Stimulated activated effector memory CD8-positive, alpha-beta T cell treated with anti-CD3 and anti-CD28 coated beads, Interleukin-12 subunit alpha, Interleukin-12 subunit beta, amount 100 ng/mL, for 72 hours (primary cell): Measurements from ENCODE around the gene SMIM5.

ENCODE experiments used
- ATAC-seq: fragments of 150-1000 bp; cut with Tn5 transposase; 2 replicates; pipeline ENCODE4 v1.10.0; 2021
- DNase-seq, 2 donors: peaks; one replicate each; pipeline ENCODE4 v3.0.0; 2021 to 2022; ENCODE audit warnings: low spot score in 2 of 2
- H3K27ac Mint-ChIP-seq: one replicate; pipeline ENCODE4 v1.8.0; 2022; ENCODE audit warnings: mild to moderate bottlenecking, mixed read lengths
- H3K36me3 Mint-ChIP-seq: one replicate; pipeline ENCODE4 v1.8.0; 2022; ENCODE audit warnings: mild to moderate bottlenecking, mixed read lengths
- H3K4me1 Mint-ChIP-seq: one replicate; pipeline ENCODE4 v1.8.0; 2022; ENCODE audit warnings: mixed read lengths
- H3K4me3 Mint-ChIP-seq: one replicate; pipeline ENCODE4 v1.8.0; 2022; ENCODE audit warnings: mild to moderate bottlenecking, mixed read lengths
- H3K9me3 Mint-ChIP-seq: one replicate; pipeline ENCODE4 v1.8.0; 2022; ENCODE audit warnings: mixed read lengths

The SMIM5 gene

GRCh38 chr17:75595284-75595919, 37.8 kb upstream of the SMIM5 start:
- no peak overlapping the region for H3K27ac Mint-ChIP-seq
- H3K9me3 Mint-ChIP-seq: no peaks in the 10 kb centered on the region

GRCh38 chr17:75595920-75596313, 37.3 kb upstream of the SMIM5 start:
- DNase-seq (no peak), ATAC-seq (no peak)
- H3K27ac Mint-ChIP-seq: no peak overlapping the region
- H3K4me3 Mint-ChIP-seq: no peak overlapping the region
- H3K4me1 Mint-ChIP-seq: peaks cover 5% of the 10 kb centered on the region
- no peaks in the 10 kb centered on the region for H3K36me3 Mint-ChIP-seq
- H3K9me3 Mint-ChIP-seq: no peaks in the 10 kb centered on the region

More at GRCh38 chr17:75595284-75595919, 37.8 kb upstream of the SMIM5 start:
- Mint-ChIP-seq H3K36me3 (no peaks in the 10 kb centered on the region), H3K4me3 (no peak overlapping the region), H3K4me1 (peaks cover 8% of the 10 kb centered on the region)
- ATAC-seq (no peak), DNase-seq (no peak)

- ATAC-seq (no peak), DNase-seq (no peak)
- Mint-ChIP-seq H3K4me1 (peaks cover 5% of the 10 kb centered on the region), H3K36me3 (no peaks in the 10 kb centered on the region), H3K9me3 (no peaks in the 10 kb centered on the region), H3K27ac (no peak overlapping the region), H3K4me3 (no peak overlapping the region)
These were observed 36.7 kb upstream of the SMIM5 start for GRCh38 chr17:75596320-75597087.

GRCh38 chr17:75601057-75601987, 31.9 kb upstream of the SMIM5 start:
- DNase-seq: peak; percentile 58 to 86
- Mint-ChIP-seq H3K4me1 (peaks cover 6% of the 10 kb centered on the region), H3K36me3 (no peaks in the 10 kb centered on the region), H3K9me3 (no peaks in the 10 kb centered on the region), H3K27ac (no peak overlapping the region), H3K4me3 (no peak overlapping the region)
- peak; percentile 74 for ATAC-seq

GRCh38 chr17:75602644-75603043, 30.6 kb upstream of the SMIM5 start:
- ATAC-seq (no peak), DNase-seq (no peak)
- Mint-ChIP-seq H3K27ac (peak overlapping the region; percentile 58), H3K36me3 (no peaks in the 10 kb centered on the region), H3K4me1 (peaks cover 11% of the 10 kb centered on the region), H3K4me3 (no peak overlapping the region), H3K9me3 (no peaks in the 10 kb centered on the region)

- no peak for ATAC-seq
- no peaks in the 10 kb centered on the region for H3K36me3 Mint-ChIP-seq
- DNase-seq: no peak
- H3K4me3 Mint-ChIP-seq: no peak overlapping the region
- peak overlapping the region; percentile 1 for H3K27ac Mint-ChIP-seq
- H3K9me3 Mint-ChIP-seq: no peaks in the 10 kb centered on the region
- H3K4me1 Mint-ChIP-seq: peaks cover 11% of the 10 kb centered on the region
These were observed 30.1 kb upstream of the SMIM5 start for GRCh38 chr17:75603123-75603522.

GRCh38 chr17:75604034-75604695, 29.1 kb upstream of the SMIM5 start:
- Mint-ChIP-seq H3K9me3 (no peaks in the 10 kb centered on the region), H3K4me3 (no peak overlapping the region), H3K27ac (peak overlapping the region; percentile 1), H3K36me3 (no peaks in the 10 kb centered on the region), H3K4me1 (peaks cover 11% of the 10 kb centered on the region)
- no peak for DNase-seq
- ATAC-seq: peak; percentile 41

- ATAC-seq (no peak), DNase-seq (no peak)
- no peaks in the 10 kb centered on the region for H3K9me3 Mint-ChIP-seq
- H3K4me1 Mint-ChIP-seq: peaks cover 11% of the 10 kb centered on the region
- no peaks in the 10 kb centered on the region for H3K36me3 Mint-ChIP-seq
- no peak overlapping the region for H3K4me3 Mint-ChIP-seq
- H3K27ac Mint-ChIP-seq: no peak overlapping the region
These were observed 27.4 kb upstream of the SMIM5 start for GRCh38 chr17:75605790-75606189.

- Mint-ChIP-seq H3K27ac (no peak overlapping the region), H3K4me1 (peaks cover 5% of the 10 kb centered on the region), H3K9me3 (no peaks in the 10 kb centered on the region), H3K36me3 (no peaks in the 10 kb centered on the region), H3K4me3 (no peak overlapping the region)
- DNase-seq (no peak), ATAC-seq (no peak)
These were observed 26.1 kb upstream of the SMIM5 start for GRCh38 chr17:75607086-75607485.

- ATAC-seq (peak; percentile 14), DNase-seq (no peak)
- H3K9me3 Mint-ChIP-seq: no peaks in the 10 kb centered on the region
- no peak overlapping the region for H3K4me3 Mint-ChIP-seq
- no peak overlapping the region for H3K27ac Mint-ChIP-seq
- peaks cover 5% of the 10 kb centered on the region for H3K4me1 Mint-ChIP-seq
- H3K36me3 Mint-ChIP-seq: no peaks in the 10 kb centered on the region
These were observed 22.9 kb upstream of the SMIM5 start for GRCh38 chr17:75610103-75610984.

GRCh38 chr17:75611851-75612429, 21.3 kb upstream of the SMIM5 start:
- no peaks in the 10 kb centered on the region for H3K9me3 Mint-ChIP-seq
- no peak overlapping the region for H3K4me3 Mint-ChIP-seq
- no peak overlapping the region for H3K27ac Mint-ChIP-seq
- no peaks in the 10 kb centered on the region for H3K36me3 Mint-ChIP-seq
- ATAC-seq: no peak
- peaks cover 2% of the 10 kb centered on the region for H3K4me1 Mint-ChIP-seq
- DNase-seq: no peak

GRCh38 chr17:75612906-75613626, 20.2 kb upstream of the SMIM5 start:
- no peak for DNase-seq
- Mint-ChIP-seq H3K4me3 (no peak overlapping the region), H3K36me3 (no peaks in the 10 kb centered on the region), H3K4me1 (no peaks in the 10 kb centered on the region), H3K9me3 (no peaks in the 10 kb centered on the region), H3K27ac (no peak overlapping the region)
- no peak for ATAC-seq

- H3K4me3 Mint-ChIP-seq: no peak overlapping the region
- no peaks in the 10 kb centered on the region for H3K9me3 Mint-ChIP-seq
- H3K4me1 Mint-ChIP-seq: no peaks in the 10 kb centered on the region
- DNase-seq: no peak
- no peaks in the 10 kb centered on the region for H3K36me3 Mint-ChIP-seq
- no peak overlapping the region for H3K27ac Mint-ChIP-seq
- ATAC-seq: no peak
These were observed 19.2 kb upstream of the SMIM5 start for GRCh38 chr17:75614006-75614405.
